Transverse colon (tissue), 4 donors: ENCODE results near the gene GPR62.
"Not testable (repeated sequence)": the region's sequence is repeated elsewhere in the genome, so short reads cannot be mapped to it uniquely, and the experiment has no call there.

Experiments used
- CTCF ChIP-seq, 5 experiments: fragments of 200-600 bp in 3 of 5; fragments of 450-650 bp in 2 of 5; sonication (generic) in 3 of 5; IDR thresholded peaks; 1 replicate in 2 of 5; 2 replicates in 3 of 5; pipeline ENCODE4 v1.5.1; 2016 to 2017; ENCODE audit warnings: antibody characterized with exemption in 5 of 5, inconsistent platforms in 3 of 5, mild to moderate bottlenecking in 2 of 5, moderate library complexity in 1 of 5
- POLR2A ChIP-seq: fragments of 450-650 bp; IDR thresholded peaks from one replicate; pipeline ENCODE4 v1.6.1; 2016; ENCODE audit warnings: antibody characterized with exemption, mild to moderate bottlenecking, moderate library complexity
- POLR2AphosphoS5 ChIP-seq, 3 donors: sonication (generic); formaldehyde crosslinking; IDR thresholded peaks; one replicate each; pipeline ENCODE4 v1.6.1; 2016; ENCODE audit warnings: antibody characterized with exemption in 3 of 3

GRCh38 chr3:51928981-51929380 lies 26.2 kb upstream of the GPR62 start:
- TF ChIP-seq CTCF (IDR thresholded peaks at IDR 0.05); POLR2A; POLR2AphosphoS5 (IDR thresholded peaks at IDR 0.05): not testable (repeated sequence)
